GM12878 (cell line): ENCODE measurements around the gene LRRC19. TPM values are rescaled to one million over a fixed set of nuclear protein-coding genes. Genes with fewer than 3 reads are reported as not detected.

Source experiments
- CHD4 ChIP-seq: fragments of 200-600 bp; sonication (generic); IDR thresholded peaks from 2 replicates; pipeline ENCODE4 v1.6.1; 2016; ENCODE audit warnings: mild to moderate bottlenecking
- ESRRA ChIP-seq: IDR thresholded peaks from 2 replicates; pipeline ENCODE4 v1.6.1; 2012; ENCODE audit warnings: mild to moderate bottlenecking, low read length, improper control_type of control experiment
- EZH2 ChIP-seq: IDR thresholded peaks from 2 replicates; pipeline ENCODE4 v1.6.1; 2012; ENCODE audit warnings: low read depth, mild to moderate bottlenecking, control low read depth, inconsistent platforms, low read length, borderline replicate concordance; ENCODE audit not compliant: control insufficient read depth
- FOS ChIP-seq: IDR thresholded peaks from 3 replicates; pipeline ENCODE4 v1.6.1; 2011; ENCODE audit warnings: borderline replicate concordance; ENCODE audit not compliant: insufficient read length; ENCODE audit errors: extremely low read depth
- JUNB ChIP-seq: IDR thresholded peaks from 2 replicates; pipeline ENCODE4 v1.6.1; 2016; ENCODE audit warnings: antibody characterized with exemption, mild to moderate bottlenecking
- LARP7 ChIP-seq: fragments of 450-650 bp; IDR thresholded peaks from 2 replicates; pipeline ENCODE4 v1.6.1; 2017; ENCODE audit warnings: mild to moderate bottlenecking
- MYB ChIP-seq: fragments of 150-350 bp; IDR thresholded peaks from 2 replicates; pipeline ENCODE4 v1.6.1; 2014; ENCODE audit warnings: mild to moderate bottlenecking, low read depth, low read length, borderline replicate concordance
- RAD51 ChIP-seq: fragments of 450-650 bp; IDR thresholded peaks from 2 replicates; pipeline ENCODE4 v1.6.1; 2016; ENCODE audit warnings: moderate library complexity, mild to moderate bottlenecking, inconsistent platforms
- RFX5 ChIP-seq: IDR thresholded peaks from 2 replicates; pipeline ENCODE4 v1.6.1; 2011; ENCODE audit warnings: low read depth, low read length, improper control_type of control experiment
- TAF1 ChIP-seq: IDR thresholded peaks from 2 replicates; pipeline ENCODE4 v1.6.1; 2011; ENCODE audit warnings: mild to moderate bottlenecking, low read depth, low read length, borderline replicate concordance
- ZBED1 ChIP-seq: IDR thresholded peaks from 2 replicates; pipeline ENCODE4 v1.6.1; 2016; ENCODE audit warnings: borderline replicate concordance
- polyA plus RNA-seq, 11 experiments: library from polyadenylated mRNA; depleted of rRNA in 4 of 11; unstranded in 6 of 11; stranded (reverse) in 5 of 11; fragments of >200 nt; fragmentation: Nextera tagmentation in 4 of 11; fragmentation: Illumina TruSeq in 1 of 11; extraction: Ambion mirVana in 4 of 11; extraction: Trizol in 1 of 11; gene quantifications; 1 replicate in 1 of 11; 2 replicates in 10 of 11; pipeline versions ENCODE4 v1.2.1 to v1.2.3, GENCODE V29; 2011 to 2016; ENCODE audit warnings: inconsistent platforms in 2 of 11, missing spikeins in 2 of 11, low read depth in 1 of 11
- total RNA-seq, 4 experiments: library from RNA; depleted of rRNA in 3 of 4; stranded (reverse); fragments of >200 nt in 3 of 4; fragmentation: Illumina TruSeq in 1 of 4; extraction: Trizol in 1 of 4; gene quantifications; 2 replicates each; pipeline versions ENCODE4 v1.2.1 to v1.2.3, GENCODE V29; 2013 to 2021
- TF ChIP-seq, protein P1 (sequence below): IDR thresholded peaks from 2 replicates; pipeline ENCODE4 v1.6.1; 2011; ENCODE audit warnings: low read depth, low read length, improper control_type of control experiment, borderline replicate concordance
- TF ChIP-seq, protein P2 (sequence below): fragments of 450-650 bp; IDR thresholded peaks from 2 replicates; pipeline ENCODE4 v1.6.1; 2017; ENCODE audit warnings: mild to moderate bottlenecking, moderate library complexity
- TF ChIP-seq, protein P3 (sequence below): fragments of 450-650 bp; formaldehyde crosslinking; IDR thresholded peaks from 2 replicates; pipeline ENCODE4 v1.4.0; 2022; ENCODE audit warnings: mild to moderate bottlenecking, moderate library complexity

LRRC19 gene
- total and polyA plus RNA-seq, 10 of the 15 experiments (the other 5 are each of a cell fraction or from before 2014, with no cell fraction given), result 0.02 to 0.20 (median 0.08) TPM; not detected in 6

DNA sequence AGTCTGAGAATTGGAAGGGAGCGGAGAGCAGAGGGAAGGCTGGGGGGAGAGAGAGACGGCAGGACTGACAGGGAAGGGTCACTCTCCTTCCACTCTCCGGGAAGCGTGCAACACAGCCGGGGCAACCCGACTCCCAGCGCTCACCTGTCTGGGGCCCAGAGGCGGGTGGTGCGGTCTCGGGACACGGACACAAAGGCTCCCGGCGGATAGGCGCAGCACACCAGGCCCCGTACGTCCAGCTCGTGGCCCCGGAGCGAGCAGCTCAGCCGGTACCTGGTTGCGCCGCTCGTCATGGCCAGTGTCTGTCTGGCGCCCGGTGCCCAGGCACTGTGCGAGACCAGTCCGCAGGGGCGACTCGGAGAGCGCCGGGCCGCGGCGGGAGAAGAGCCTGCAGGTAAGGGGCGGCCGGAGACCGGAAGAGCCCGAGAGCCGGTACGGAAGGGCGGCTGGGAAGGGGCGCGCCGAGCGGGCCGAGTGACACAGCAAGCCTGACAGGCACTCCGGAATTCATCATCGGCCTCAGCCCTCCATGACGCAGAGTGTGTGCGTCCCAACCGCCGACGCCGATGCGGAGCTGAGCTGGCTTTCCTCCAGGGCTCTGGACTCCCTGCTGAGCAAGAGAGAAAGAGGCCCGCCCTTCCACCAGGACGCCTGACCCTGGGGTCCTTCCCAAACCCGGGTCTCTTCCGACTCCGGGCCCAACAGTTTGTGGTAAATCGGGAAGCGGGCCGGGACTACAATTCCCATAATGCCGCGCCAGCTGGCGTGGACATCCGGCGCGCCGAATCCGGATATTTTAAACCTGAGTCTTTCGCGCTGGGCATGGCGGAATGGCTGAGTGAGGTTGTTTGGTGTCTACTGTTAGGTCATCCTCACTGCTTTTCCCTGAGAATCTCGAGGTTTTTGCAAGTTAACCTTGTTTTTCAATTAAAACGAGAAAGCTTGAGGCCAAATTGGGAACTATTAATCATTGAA lies 58.4 kb downstream of the LRRC19 start, which contains the start of gene PLAA (continued):
- TF ChIP-seq ESRRA (no peak), TAF1 (peak; percentile 82), RAD51 (peak; percentile 25; the same call in 1 of the 2 replicates), JUNB (no peak), EZH2 (no peak), FOS (no peak), CHD4 (no peak), LARP7 (peak; percentile 82), ZBED1 (no peak), RFX5 (no peak), MYB (peak; percentile 88; the same call in 1 of the 2 replicates)
- TF ChIP-seq, protein P1, sequence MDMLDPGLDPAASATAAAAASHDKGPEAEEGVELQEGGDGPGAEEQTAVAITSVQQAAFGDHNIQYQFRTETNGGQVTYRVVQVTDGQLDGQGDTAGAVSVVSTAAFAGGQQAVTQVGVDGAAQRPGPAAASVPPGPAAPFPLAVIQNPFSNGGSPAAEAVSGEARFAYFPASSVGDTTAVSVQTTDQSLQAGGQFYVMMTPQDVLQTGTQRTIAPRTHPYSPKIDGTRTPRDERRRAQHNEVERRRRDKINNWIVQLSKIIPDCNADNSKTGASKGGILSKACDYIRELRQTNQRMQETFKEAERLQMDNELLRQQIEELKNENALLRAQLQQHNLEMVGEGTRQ, result no peak
- TF ChIP-seq, protein P2, sequence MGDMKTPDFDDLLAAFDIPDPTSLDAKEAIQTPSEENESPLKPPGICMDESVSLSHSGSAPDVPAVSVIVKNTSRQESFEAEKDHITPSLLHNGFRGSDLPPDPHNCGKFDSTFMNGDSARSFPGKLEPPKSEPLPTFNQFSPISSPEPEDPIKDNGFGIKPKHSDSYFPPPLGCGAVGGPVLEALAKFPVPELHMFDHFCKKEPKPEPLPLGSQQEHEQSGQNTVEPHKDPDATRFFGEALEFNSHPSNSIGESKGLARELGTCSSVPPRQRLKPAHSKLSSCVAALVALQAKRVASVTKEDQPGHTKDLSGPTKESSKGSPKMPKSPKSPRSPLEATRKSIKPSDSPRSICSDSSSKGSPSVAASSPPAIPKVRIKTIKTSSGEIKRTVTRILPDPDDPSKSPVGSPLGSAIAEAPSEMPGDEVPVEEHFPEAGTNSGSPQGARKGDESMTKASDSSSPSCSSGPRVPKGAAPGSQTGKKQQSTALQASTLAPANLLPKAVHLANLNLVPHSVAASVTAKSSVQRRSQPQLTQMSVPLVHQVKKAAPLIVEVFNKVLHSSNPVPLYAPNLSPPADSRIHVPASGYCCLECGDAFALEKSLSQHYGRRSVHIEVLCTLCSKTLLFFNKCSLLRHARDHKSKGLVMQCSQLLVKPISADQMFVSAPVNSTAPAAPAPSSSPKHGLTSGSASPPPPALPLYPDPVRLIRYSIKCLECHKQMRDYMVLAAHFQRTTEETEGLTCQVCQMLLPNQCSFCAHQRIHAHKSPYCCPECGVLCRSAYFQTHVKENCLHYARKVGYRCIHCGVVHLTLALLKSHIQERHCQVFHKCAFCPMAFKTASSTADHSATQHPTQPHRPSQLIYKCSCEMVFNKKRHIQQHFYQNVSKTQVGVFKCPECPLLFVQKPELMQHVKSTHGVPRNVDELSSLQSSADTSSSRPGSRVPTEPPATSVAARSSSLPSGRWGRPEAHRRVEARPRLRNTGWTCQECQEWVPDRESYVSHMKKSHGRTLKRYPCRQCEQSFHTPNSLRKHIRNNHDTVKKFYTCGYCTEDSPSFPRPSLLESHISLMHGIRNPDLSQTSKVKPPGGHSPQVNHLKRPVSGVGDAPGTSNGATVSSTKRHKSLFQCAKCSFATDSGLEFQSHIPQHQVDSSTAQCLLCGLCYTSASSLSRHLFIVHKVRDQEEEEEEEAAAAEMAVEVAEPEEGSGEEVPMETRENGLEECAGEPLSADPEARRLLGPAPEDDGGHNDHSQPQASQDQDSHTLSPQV, result no peak
- TF ChIP-seq, protein P3, sequence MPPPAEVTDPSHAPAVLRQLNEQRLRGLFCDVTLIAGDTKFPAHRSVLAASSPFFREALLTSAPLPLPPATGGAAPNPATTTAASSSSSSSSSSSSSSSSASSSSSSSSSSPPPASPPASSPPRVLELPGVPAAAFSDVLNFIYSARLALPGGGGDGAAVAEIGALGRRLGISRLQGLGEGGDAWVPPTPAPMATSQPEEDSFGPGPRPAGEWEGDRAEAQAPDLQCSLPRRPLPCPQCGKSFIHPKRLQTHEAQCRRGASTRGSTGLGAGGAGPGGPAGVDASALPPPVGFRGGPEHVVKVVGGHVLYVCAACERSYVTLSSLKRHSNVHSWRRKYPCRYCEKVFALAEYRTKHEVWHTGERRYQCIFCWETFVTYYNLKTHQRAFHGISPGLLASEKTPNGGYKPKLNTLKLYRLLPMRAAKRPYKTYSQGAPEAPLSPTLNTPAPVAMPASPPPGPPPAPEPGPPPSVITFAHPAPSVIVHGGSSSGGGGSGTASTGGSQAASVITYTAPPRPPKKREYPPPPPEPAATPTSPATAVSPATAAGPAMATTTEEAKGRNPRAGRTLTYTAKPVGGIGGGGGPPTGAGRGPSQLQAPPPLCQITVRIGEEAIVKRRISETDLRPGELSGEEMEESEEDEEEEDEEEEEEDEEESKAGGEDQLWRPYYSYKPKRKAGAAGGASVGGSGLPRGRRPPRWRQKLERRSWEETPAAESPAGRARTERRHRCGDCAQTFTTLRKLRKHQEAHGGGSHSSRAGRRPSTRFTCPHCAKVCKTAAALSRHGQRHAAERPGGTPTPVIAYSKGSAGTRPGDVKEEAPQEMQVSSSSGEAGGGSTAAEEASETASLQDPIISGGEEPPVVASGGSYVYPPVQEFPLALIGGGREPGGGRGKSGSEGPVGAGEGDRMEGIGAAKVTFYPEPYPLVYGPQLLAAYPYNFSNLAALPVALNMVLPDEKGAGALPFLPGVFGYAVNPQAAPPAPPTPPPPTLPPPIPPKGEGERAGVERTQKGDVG (CRISPR knock-in tag), result no peak
